K562 (cell line): Measurements from ENCODE around the gene KRT28. TPM values are rescaled to one million over a fixed set of nuclear protein-coding genes. Genes with fewer than 3 reads are reported as not detected.

ENCODE experiments used
- ATAC-seq: fragments of 200-7000 bp; cut with Tn5 transposase; 3 replicates; pipeline ENCODE4 v1.9.1; 2020; ENCODE audit warnings: moderate library complexity
- BruUV-seq: library from RNA; stranded (reverse); fragments of 400-500 nt; replicated peaks from 2 replicates; lab custom pipeline; 2021; lab: Mats Ljungman, UMichigan
- CTCF ChIA-PET: fragments of 300-600 bp; formaldehyde crosslinking; extraction: SDS; loops from one replicate; lab custom pipeline; 2021; ENCODE audit warnings: low intra/inter-chr PET ratio; lab: Yijun Ruan, JAX
- POLR2A ChIA-PET: fragments of 300-600, 350-650 bp; sonication (Branson Sonifier 250); formaldehyde crosslinking; extraction: SDS; loops from one replicate; lab custom pipeline; 2021; ENCODE audit warnings: antibody characterized with exemption, inconsistent platforms; lab: Yijun Ruan, JAX
- DNase-seq, 4 experiments: peaks; one replicate each; pipeline versions ENCODE4 v3.0.0 to v3.0.0-alpha.2; 2011 to 2018; ENCODE audit warnings: low spot score in 3 of 4, mixed read lengths in 3 of 4; ENCODE audit errors: extremely low read depth in 1 of 4
- FAIRE-seq: peaks from 2 replicates; lab custom pipeline; 2011; peaks lifted over from hg19 to GRCh38; lab: Jason Lieb, UNC
- H2AFZ ChIP-seq: 2 replicates; pipeline ENCODE4 v1.6.0; 2011; ENCODE audit warnings: low read depth, low read length, control low read depth, inconsistent platforms
- H3K27ac ChIP-seq: fragments of 200-600 bp; 3 replicates; pipeline ENCODE4 v1.8.0; 2011; ENCODE audit warnings: low read depth, mild to moderate bottlenecking, control low read depth, inconsistent platforms, low read length, moderate library complexity, mixed read lengths; ENCODE audit errors: extremely low read depth
- H3K27me3 ChIP-seq, 2 experiments: fragments of 300-600 bp in 1 of 2; 2 replicates in 1 of 2; 3 replicates in 1 of 2; pipeline versions ENCODE4 v1.6.0 to v1.8.0; 2011; ENCODE audit warnings: inconsistent platforms in 2 of 2, low read length in 2 of 2, mild to moderate bottlenecking in 1 of 2, mixed read lengths in 1 of 2, moderate library complexity in 1 of 2; ENCODE audit not compliant: control insufficient read depth in 2 of 2, insufficient read depth in 2 of 2
- H3K36me3 ChIP-seq: fragments of 300-600 bp; 3 replicates; pipeline ENCODE4 v1.8.0; 2011; ENCODE audit warnings: mild to moderate bottlenecking, low read length, inconsistent platforms; ENCODE audit not compliant: control insufficient read depth, insufficient read depth
- H3K4me1 ChIP-seq, 2 experiments: fragments of 200-600 bp in 1 of 2; replicated peaks in 1 of 2; 2 replicates in 1 of 2; 3 replicates in 1 of 2; pipeline versions ENCODE4 v1.5.1 to v1.8.0; 2011; ENCODE audit warnings: inconsistent platforms in 2 of 2, low read length in 2 of 2, mild to moderate bottlenecking in 1 of 2, mixed read lengths in 1 of 2, moderate library complexity in 1 of 2; ENCODE audit not compliant: control insufficient read depth in 2 of 2, insufficient read depth in 2 of 2
- H3K4me2 ChIP-seq: 2 replicates; pipeline ENCODE4 v1.6.1; 2011; ENCODE audit warnings: low read length, control low read depth, inconsistent platforms, mixed read lengths; ENCODE audit not compliant: insufficient read depth
- H3K4me3 ChIP-seq: fragments of 200-600 bp; sonication (generic), shearing (Covaris generic); 2 replicates; pipeline ENCODE4 v1.5.1; 2016; ENCODE audit warnings: control low read depth, inconsistent platforms
- H3K79me2 ChIP-seq: fragments of 200-600 bp; 3 replicates; pipeline ENCODE4 v1.8.0; 2011; ENCODE audit warnings: low read length, inconsistent platforms; ENCODE audit not compliant: control insufficient read depth, insufficient read depth
- H3K9ac ChIP-seq, 2 experiments: 2 replicates each; pipeline versions ENCODE4 v1.6.0 to v1.6.1; 2011; ENCODE audit warnings: low read depth in 2 of 2, low read length in 2 of 2, control low read depth in 1 of 2, inconsistent platforms in 1 of 2, mild to moderate bottlenecking in 1 of 2, mixed read lengths in 1 of 2; ENCODE audit not compliant: insufficient read depth in 1 of 2
- H3K9me1 ChIP-seq: one replicate; pipeline ENCODE4 v1.6.0; 2011; ENCODE audit warnings: inconsistent platforms, mild to moderate bottlenecking, low read length, moderate library complexity; ENCODE audit not compliant: control insufficient read depth, insufficient read depth
- H3K9me3 ChIP-seq: replicated peaks from 2 replicates; pipeline ENCODE4 v1.5.1; 2011; ENCODE audit warnings: low read depth, low read length, inconsistent platforms; ENCODE audit not compliant: control insufficient read depth, insufficient read depth
- H4K20me1 ChIP-seq: replicated peaks from 2 replicates; pipeline ENCODE4 v1.6.1; 2011; ENCODE audit warnings: low read length, inconsistent platforms, mixed read lengths; ENCODE audit not compliant: control insufficient read depth, insufficient read depth
- KDM1A ChIP-seq, 2 experiments: fragments of 450-650 bp; IDR thresholded peaks; 2 replicates each; pipeline ENCODE4 v1.6.1; 2016; ENCODE audit warnings: mild to moderate bottlenecking in 2 of 2
- NFIC ChIP-seq: fragments of 450-650 bp; IDR thresholded peaks from 2 replicates; pipeline ENCODE4 v1.6.1; 2017; ENCODE audit warnings: mild to moderate bottlenecking, inconsistent platforms
- PATZ1 ChIP-seq: fragments of 250-450 bp; sonication (Bioruptor Pico); IDR thresholded peaks from 2 replicates; pipeline ENCODE4 v1.5.0; 2020; ENCODE audit warnings: mild to moderate bottlenecking, borderline replicate concordance
- ZKSCAN8 ChIP-seq: fragments of 200-800 bp; sonication (Bioruptor generic); IDR thresholded peaks from 2 replicates; pipeline ENCODE4 v1.6.1; 2016; ENCODE audit warnings: missing genetic modification characterization, missing compliant biosample characterization
- ZNF778 ChIP-seq: fragments of 450-650 bp; formaldehyde crosslinking; IDR thresholded peaks from 2 replicates; pipeline ENCODE4 v1.4.0; 2020; ENCODE audit warnings: mild to moderate bottlenecking, moderate library complexity
- WGBS: fragments of 100-300 bp; shearing (Covaris generic); methylation state at CpG from one replicate; pipeline ENCODE4 v1.1.6; 2016; ENCODE audit warnings: low coverage, mixed read lengths; ENCODE audit not compliant: insufficient coverage; ENCODE audit errors: missing lambda C conversion rate; 5-methylcytosine and 5-hydroxymethylcytosine counted together
- in situ Hi-C: fragments of 300-500 bp; cut with MboI; formaldehyde crosslinking; loops from 4 replicates; pipeline ENCODE4 v1.15.0; 2018; ENCODE audit warnings: inconsistent platforms, mixed read lengths
- intact Hi-C: fragments of 100-400 bp; cut with micrococcal nuclease; formaldehyde crosslinking; loops from 2 replicates; pipeline ENCODE4 v1.14.2; 2022
- polyA plus RNA-seq, 8 experiments: library from polyadenylated mRNA; depleted of rRNA in 4 of 8; stranded (reverse) in 5 of 8; unstranded in 3 of 8; fragments of >200 nt; fragmentation: Nextera tagmentation in 2 of 8; fragmentation: Illumina TruSeq in 1 of 8; extraction: Ambion mirVana in 2 of 8; extraction: Trizol in 1 of 8; gene quantifications; 2 replicates each; pipeline versions ENCODE4 v1.2.1 to v1.2.3, GENCODE V29; 2011 to 2014; ENCODE audit warnings: inconsistent platforms in 1 of 8, missing spikeins in 1 of 8
- total RNA-seq, 7 experiments: library from RNA; depleted of rRNA in 6 of 7; stranded (reverse); fragments of >200 nt in 6 of 7; fragmentation: Illumina TruSeq in 2 of 7; extraction: Trizol in 2 of 7; gene quantifications; 2 replicates each; pipeline versions ENCODE4 v1.2.1 to v1.2.3, GENCODE V29; 2011 to 2021; ENCODE audit warnings: low replicate concordance in 1 of 7

The KRT28 gene
- total and polyA plus RNA-seq, 9 of the 15 experiments (the other 6 are each of a cell fraction or from before 2014, with no cell fraction given): not detected

GRCh38 chr17:40777459-40777858 is 22.3 kb downstream of the KRT28 start:
- POLR2A ChIA-PET: no interaction called here
- ATAC-seq: no peak
- DNase-seq: no peak
- Histone ChIP-seq H3K36me3 (no peaks in the 10 kb centered on the region), H3K27ac (no peak overlapping the region), H3K4me3 (no peak overlapping the region), H3K27me3 (peaks cover 0 to 13% of the 10 kb centered on the region in 2 experiments; a peak in 3 of 5 replicates), H3K9me3 (no peaks in the 10 kb centered on the region), H3K79me2 (no peaks in the 10 kb centered on the region), H2AFZ (no peak overlapping the region), H3K9ac (no peak overlapping the region), H3K4me1 (peaks cover 0 to 4% of the 10 kb centered on the region in 2 experiments; a peak in 1 of 5 replicates), H3K9me1 (no peaks in the 10 kb centered on the region), H3K4me2 (no peak overlapping the region), H4K20me1 (no peaks in the 10 kb centered on the region)
- BruUV-seq: no TSS peak
- TF ChIP-seq ZKSCAN8 (CRISPR knock-in tag) (no peak), NFIC (peak; percentile 67)
- WGBS: 15% methylated on average over 7 of the region's 7 CpGs
- in situ Hi-C loops (no loop called here), intact Hi-C loops (no loop called here)
- CTCF ChIA-PET: no interaction called here
- FAIRE-seq: no peak

GRCh38 chr17:40775945-40776344 is 23.8 kb downstream of the KRT28 start:
- no TSS peak for BruUV-seq
- intact Hi-C loops: no loop called here
- Histone ChIP-seq H3K4me2 (no peak overlapping the region), H4K20me1 (no peaks in the 10 kb centered on the region)
- no peak for TF ChIP-seq PATZ1
- TF ChIP-seq KDM1A (IDR thresholded peaks at IDR 0.05): no peak
- TF ChIP-seq ZNF778 (CRISPR knock-in tag): no peak
- TF ChIP-seq, all 486 proteins: peak for 0
- Histone ChIP-seq H3K79me2 (no peaks in the 10 kb centered on the region), H3K9me1 (no peaks in the 10 kb centered on the region), H3K27ac (no peak overlapping the region), H2AFZ (peak overlapping the region; percentile 51), H3K4me3 (no peak overlapping the region), H3K36me3 (no peaks in the 10 kb centered on the region), H3K4me1 (peaks cover 0 to 4% of the 10 kb centered on the region in 2 experiments; a peak in 1 of 5 replicates), H3K9me3 (no peaks in the 10 kb centered on the region), H3K9ac (no peak overlapping the region), H3K27me3 (peaks cover 0 to 21% of the 10 kb centered on the region in 2 experiments; a peak in 3 of 5 replicates)
- in situ Hi-C loops: no loop called here
- WGBS: 15% methylated on average over 4 of the region's 4 CpGs
- ChIA-PET CTCF (no interaction called here), POLR2A (interaction anchor here (0.9 kb wide), 1 partner anchor 146 kb away, joined by 3 read pairs; no protein-coding TSS in a partner anchor)
- ATAC-seq: no peak
- no peak for FAIRE-seq
- DNase-seq: no peak
